ENCODE data around the gene TMEM11. TPM values are rescaled to one million over a fixed set of nuclear protein-coding genes. Genes with fewer than 3 reads are reported as not detected.

The TMEM11 gene, protein sequence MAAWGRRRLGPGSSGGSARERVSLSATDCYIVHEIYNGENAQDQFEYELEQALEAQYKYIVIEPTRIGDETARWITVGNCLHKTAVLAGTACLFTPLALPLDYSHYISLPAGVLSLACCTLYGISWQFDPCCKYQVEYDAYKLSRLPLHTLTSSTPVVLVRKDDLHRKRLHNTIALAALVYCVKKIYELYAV
- 10 to 100 TPM; 16.2 to 27.6 (median 21.5) TPM for total RNA-seq

- Histone ChIP-seq H3K27ac (peak within 1 kb of the TSS; percentile 84 to 99 (median 94)), H3K36me3 (peaks cover 0 to 20% (median 0%) of the 10 kb centered on the region in 3 donors), H3K27me3 (no peaks in the 10 kb centered on the region), H3K9me3 (no peaks in the 10 kb centered on the region), H3K4me3 (peak within 1 kb of the TSS; percentile 66 to 98 (median 90)), H3K4me1 (peaks cover 0 to 56% (median 25%) of the 10 kb centered on the region in 4 donors)
- TF ChIP-seq POLR2A (IDR thresholded peaks at IDR 0.05) (peak; percentile 29 to 32), EP300 (IDR thresholded peaks at IDR 0.05) (peak; percentile 61 to 91)
- TF ChIP-seq, protein P1, sequence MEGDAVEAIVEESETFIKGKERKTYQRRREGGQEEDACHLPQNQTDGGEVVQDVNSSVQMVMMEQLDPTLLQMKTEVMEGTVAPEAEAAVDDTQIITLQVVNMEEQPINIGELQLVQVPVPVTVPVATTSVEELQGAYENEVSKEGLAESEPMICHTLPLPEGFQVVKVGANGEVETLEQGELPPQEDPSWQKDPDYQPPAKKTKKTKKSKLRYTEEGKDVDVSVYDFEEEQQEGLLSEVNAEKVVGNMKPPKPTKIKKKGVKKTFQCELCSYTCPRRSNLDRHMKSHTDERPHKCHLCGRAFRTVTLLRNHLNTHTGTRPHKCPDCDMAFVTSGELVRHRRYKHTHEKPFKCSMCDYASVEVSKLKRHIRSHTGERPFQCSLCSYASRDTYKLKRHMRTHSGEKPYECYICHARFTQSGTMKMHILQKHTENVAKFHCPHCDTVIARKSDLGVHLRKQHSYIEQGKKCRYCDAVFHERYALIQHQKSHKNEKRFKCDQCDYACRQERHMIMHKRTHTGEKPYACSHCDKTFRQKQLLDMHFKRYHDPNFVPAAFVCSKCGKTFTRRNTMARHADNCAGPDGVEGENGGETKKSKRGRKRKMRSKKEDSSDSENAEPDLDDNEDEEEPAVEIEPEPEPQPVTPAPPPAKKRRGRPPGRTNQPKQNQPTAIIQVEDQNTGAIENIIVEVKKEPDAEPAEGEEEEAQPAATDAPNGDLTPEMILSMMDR (IDR thresholded peaks at IDR 0.05), result peak in 2 of 5 experiments; percentile 39 to 55
- DNase-seq (ENCODE audit: low spot score in 2 of 2), result peak; percentile 87 to 88
- WGBS, 2 donors, result 1% methylated on average over 36 to 42 of the region's 76 CpGs
Measured at GRCh38 chr17:21214015-21214776, at the start of gene TMEM11. Gene TMEM11, minus strand, starts transcription at chr17:21214161. Its CDS starts 9 bp downstream, at chr17:21214152.

DNA sequence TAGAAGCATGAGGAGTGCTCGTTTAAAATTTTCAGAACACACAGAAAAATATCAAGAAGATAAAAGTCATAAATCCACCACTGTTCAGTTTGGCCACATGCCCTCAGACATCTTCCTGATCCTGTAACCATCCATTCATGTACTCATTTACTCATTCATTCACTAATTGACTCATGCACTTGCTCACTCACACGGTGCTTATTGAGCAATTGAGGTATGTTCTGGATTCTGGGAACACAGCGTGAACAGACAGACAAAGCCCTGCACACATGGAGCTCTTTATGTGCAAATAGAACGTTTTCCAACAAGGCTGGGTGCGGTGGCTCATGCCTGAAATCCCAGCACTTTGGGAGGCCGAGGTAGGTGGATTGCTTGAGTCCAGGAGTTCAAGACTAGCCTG, 49.4 kb upstream of the TMEM11 start:
- Histone ChIP-seq H3K9me3 (no peaks in the 10 kb centered on the region), H3K27me3 (no peaks in the 10 kb centered on the region), H3K36me3 (no peaks in the 10 kb centered on the region), H3K4me3 (no peak overlapping the region), H3K4me1 (peaks cover 0 to 10% (median 0%) of the 10 kb centered on the region in 4 donors), H3K27ac (no peak overlapping the region)
- WGBS, 2 donors, result 60 to 65% methylated on average over 6 of the region's 6 CpGs
- TF ChIP-seq, protein P1 (IDR thresholded peaks at IDR 0.05), result no peak
- TF ChIP-seq POLR2A (IDR thresholded peaks at IDR 0.05), result no peak
- no peak for TF ChIP-seq EP300 (IDR thresholded peaks at IDR 0.05)
- no peak for DNase-seq (ENCODE audit: low spot score in 2 of 2)

DNA sequence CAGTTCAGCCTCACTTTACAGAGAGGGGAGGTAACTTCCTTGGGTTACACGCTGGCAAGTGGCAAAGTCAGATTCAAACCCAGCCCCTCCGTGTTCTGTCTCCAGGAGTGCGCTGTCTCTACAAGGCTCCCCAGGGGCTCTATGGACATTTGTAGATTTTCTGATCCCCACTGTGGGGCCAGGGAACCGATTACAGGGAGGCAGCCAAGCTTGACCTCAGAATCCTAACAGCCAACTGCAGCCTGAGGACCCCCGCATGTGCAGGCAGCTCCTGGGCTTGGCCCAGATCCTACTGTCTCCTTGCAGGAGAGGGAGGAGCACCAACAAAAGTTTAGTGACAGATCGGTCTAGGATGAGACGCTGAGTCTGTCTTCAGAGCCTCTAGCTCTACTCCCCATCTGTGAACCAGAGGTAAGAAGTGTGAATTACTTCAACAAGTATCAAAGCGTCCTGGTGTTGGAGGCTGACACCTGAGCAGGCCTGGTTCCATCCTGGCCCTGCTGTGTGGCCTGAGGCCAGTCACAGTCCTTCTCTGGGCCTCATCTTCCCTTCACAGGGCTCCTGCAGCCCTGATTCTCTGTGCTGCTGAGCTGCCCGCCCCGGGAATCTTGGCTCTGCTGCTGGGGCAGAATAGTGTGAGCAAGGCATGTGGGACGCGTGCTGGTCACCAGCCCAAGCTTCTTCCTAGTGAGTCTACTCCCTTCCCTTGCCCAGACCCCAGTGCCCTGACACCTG, 48.5 kb upstream of the TMEM11 start:
- no peaks in the 10 kb centered on the region for H3K36me3 ChIP-seq
- no peak overlapping the region for H3K27ac ChIP-seq
- 76 to 78% methylated on average over 12 of the region's 12 CpGs for whole genome bisulfite sequencing, 2 donors
- no peak for DNase-seq (ENCODE audit: low spot score in 2 of 2)
- no peak overlapping the region for H3K4me3 ChIP-seq
- no peaks in the 10 kb centered on the region for H3K9me3 ChIP-seq
- peaks cover 0 to 10% (median 0%) of the 10 kb centered on the region in 4 donors for H3K4me1 ChIP-seq
- TF ChIP-seq EP300 (IDR thresholded peaks at IDR 0.05), result no peak
- TF ChIP-seq, protein P1 (IDR thresholded peaks at IDR 0.05), result no peak
- no peak for TF ChIP-seq POLR2A (IDR thresholded peaks at IDR 0.05)
- H3K27me3 ChIP-seq, result no peaks in the 10 kb centered on the region

DNA sequence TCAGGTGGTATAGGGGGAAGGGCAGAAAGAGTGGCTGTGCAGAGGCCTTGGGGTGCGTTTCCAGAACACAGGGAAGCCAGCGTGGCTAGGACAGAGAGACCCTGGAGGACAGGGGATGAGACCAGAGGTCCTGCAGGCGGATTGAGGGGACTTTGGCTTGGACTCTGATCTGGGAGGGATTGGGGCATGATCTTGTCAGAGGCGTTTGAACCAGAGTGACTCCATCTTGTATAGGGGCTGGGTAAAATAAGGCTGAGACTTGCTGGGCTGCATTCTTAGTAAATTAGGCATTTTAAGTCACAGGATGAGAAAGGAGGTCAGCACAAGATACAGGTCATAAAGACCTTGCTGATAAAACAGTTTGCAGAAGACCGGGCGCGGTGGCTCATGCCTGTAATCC, 44.6 kb upstream of the TMEM11 start:
- peaks cover 0 to 16% (median 2%) of the 10 kb centered on the region in 4 donors for H3K4me1 ChIP-seq
- no peaks in the 10 kb centered on the region for H3K27me3 ChIP-seq
- DNase-seq (ENCODE audit: low spot score in 2 of 2), result no peak
- 87 to 94% methylated on average over 7 of the region's 7 CpGs for WGBS, 2 donors
- H3K9me3 ChIP-seq, result no peaks in the 10 kb centered on the region
- H3K36me3 ChIP-seq, result no peaks in the 10 kb centered on the region
- no peak overlapping the region for H3K4me3 ChIP-seq
- no peak for TF ChIP-seq POLR2A (IDR thresholded peaks at IDR 0.05)
- TF ChIP-seq, protein P1 (IDR thresholded peaks at IDR 0.05), result no peak
- no peak for TF ChIP-seq EP300 (IDR thresholded peaks at IDR 0.05)
- H3K27ac ChIP-seq, result no peak overlapping the region
